ENCODE measurements around the gene SNAP29. TPM values are rescaled to one million over a fixed set of nuclear protein-coding genes. Genes with fewer than 3 reads are reported as not detected.

SNAP29 gene
- total RNA-seq, 6 experiments from 2014 or later, result 17.6 to 27.0 (median 22.4) TPM

DNA sequence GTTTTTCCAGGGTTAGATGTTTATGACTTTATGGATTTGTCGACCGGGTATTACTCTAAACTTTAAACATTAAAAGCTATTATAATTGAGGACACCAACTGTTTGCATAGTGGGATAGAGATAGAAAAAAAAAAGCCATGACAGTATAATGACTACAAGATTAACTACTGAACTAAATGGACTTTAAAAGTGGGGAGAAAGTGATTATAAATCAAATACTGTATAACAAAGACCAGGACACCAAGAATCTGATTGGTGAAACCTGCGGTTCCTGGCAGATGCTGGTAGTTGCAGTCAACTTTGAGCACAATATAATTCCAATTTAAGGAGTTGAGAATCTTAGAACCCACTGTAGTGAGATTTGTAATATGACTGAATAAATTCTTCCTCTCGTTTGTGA is 60.9 kb downstream of the SNAP29 start:
- TF ChIP-seq POLR2A (IDR thresholded peaks at IDR 0.05) (no peak), CTCF (IDR thresholded peaks at IDR 0.05) (no peak)
- no peaks in the 10 kb centered on the region for H3K27me3 ChIP-seq
- DNase-seq (no peak), ATAC-seq (no peak)
- WGBS (ENCODE audit: insufficient coverage, low coverage, low lambda C conversion rate, missing lambda C conversion rate), result 2% methylated on average over 4 of the region's 4 CpGs
- H3K27ac ChIP-seq, result peak overlapping the region in 1 of 3 donors; percentile 99
- H3K9me3 ChIP-seq, result no peaks in the 10 kb centered on the region
- no peaks in the 10 kb centered on the region for H3K36me3 ChIP-seq
- peaks cover 0 to 43% (median 10%) of the 10 kb centered on the region in 4 donors for H3K4me1 ChIP-seq
- peak overlapping the region; percentile 79 to 99 (median 93) for H3K4me3 ChIP-seq
- intact Hi-C loops (cut with DNase I), result no loop called here

GRCh38 chr22:20920881-20921203 is 62.0 kb downstream of the SNAP29 start:
- H3K4me1 ChIP-seq, result peaks cover 0 to 51% (median 10%) of the 10 kb centered on the region in 4 donors
- peak overlapping the region in 1 of 3 donors; percentile 99 for H3K27ac ChIP-seq
- H3K27me3 ChIP-seq, result no peaks in the 10 kb centered on the region
- 29% methylated on average over 3 of the region's 3 CpGs for WGBS (ENCODE audit: insufficient coverage, low coverage, low lambda C conversion rate, missing lambda C conversion rate)
- peak overlapping the region in 2 of 3 donors; percentile 93 to 99 for H3K4me3 ChIP-seq
- H3K9me3 ChIP-seq, result no peaks in the 10 kb centered on the region
- no peak for DNase-seq
- ATAC-seq, result no peak
- no peaks in the 10 kb centered on the region for H3K36me3 ChIP-seq
- intact Hi-C loops (cut with DNase I), result no loop called here
- TF ChIP-seq CTCF (IDR thresholded peaks at IDR 0.05) (no peak), POLR2A (IDR thresholded peaks at IDR 0.05) (no peak)

DNA sequence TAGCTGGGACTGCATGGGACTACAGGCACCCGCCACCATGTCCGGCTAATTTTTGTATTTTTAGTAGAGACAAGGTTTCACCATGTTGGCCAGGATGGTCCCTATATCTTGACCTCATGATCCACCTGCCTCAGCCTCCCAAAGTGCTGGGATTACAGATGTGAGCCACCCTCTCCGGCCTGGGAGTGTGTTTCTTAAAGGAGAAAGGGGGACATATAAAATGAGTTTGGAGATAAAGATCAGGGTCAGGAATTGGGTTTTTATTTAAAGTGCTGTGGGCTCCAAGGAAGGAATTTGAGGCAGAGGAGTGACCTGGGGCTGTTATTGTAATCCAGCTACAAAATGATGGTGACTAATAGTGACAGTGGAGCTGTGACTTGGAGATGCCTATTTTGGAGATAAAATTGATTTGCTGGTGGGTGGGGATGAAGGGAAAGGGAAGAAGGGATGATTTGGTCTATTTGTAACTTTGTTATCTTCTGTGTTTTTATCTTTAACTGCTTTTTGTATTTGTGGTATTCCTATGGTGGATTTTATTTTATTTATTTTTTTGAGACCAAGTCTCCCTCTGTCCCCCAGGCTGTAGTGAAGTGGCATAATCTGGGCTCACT is 63.4 kb downstream of the SNAP29 start:
- no peak for DNase-seq
- no peak for ATAC-seq
- Histone ChIP-seq H3K4me1 (peaks cover 0 to 43% (median 6%) of the 10 kb centered on the region in 4 donors), H3K9me3 (no peaks in the 10 kb centered on the region), H3K27me3 (no peaks in the 10 kb centered on the region), H3K4me3 (no peak overlapping the region), H3K36me3 (no peaks in the 10 kb centered on the region), H3K27ac (no peak overlapping the region)
- intact Hi-C loops (cut with DNase I), result no loop called here
- TF ChIP-seq CTCF (IDR thresholded peaks at IDR 0.05), result no peak
- TF ChIP-seq POLR2A (IDR thresholded peaks at IDR 0.05), result no peak
- WGBS (ENCODE audit: insufficient coverage, low coverage, low lambda C conversion rate, missing lambda C conversion rate), result 62% methylated on average over 3 of the region's 3 CpGs

DNA sequence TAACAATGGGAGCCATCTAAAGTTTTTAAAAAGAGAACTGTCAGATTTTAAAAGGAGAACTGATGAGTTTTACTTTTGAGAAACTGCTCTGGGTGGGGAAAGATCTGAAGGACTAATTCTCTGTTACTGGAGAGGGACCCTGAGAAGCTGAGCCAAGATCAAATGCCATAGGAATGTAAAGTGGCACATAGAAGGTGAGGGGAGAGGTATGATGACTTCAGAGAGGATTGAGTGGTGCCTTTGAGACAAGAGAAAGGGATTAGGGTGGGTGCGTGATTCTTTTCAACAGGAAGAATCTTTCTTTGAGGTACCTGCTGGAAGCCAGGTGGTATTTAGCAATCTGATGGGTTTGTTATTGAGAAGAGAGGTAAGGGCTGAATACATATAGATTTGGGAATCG is 67.4 kb downstream of the SNAP29 start:
- ATAC-seq (no peak), DNase-seq (no peak)
- WGBS (ENCODE audit: insufficient coverage, low coverage, low lambda C conversion rate, missing lambda C conversion rate), result 76% methylated on average over 2 of the region's 2 CpGs
- H3K27me3 ChIP-seq, result no peaks in the 10 kb centered on the region
- peaks cover 0 to 27% (median 0%) of the 10 kb centered on the region in 4 donors for H3K4me1 ChIP-seq
- no peaks in the 10 kb centered on the region for H3K36me3 ChIP-seq
- intact Hi-C loops (cut with DNase I), result no loop called here
- H3K27ac ChIP-seq, result no peak overlapping the region
- H3K9me3 ChIP-seq, result no peaks in the 10 kb centered on the region
- TF ChIP-seq CTCF (IDR thresholded peaks at IDR 0.05), result no peak
- TF ChIP-seq POLR2A (IDR thresholded peaks at IDR 0.05), result no peak
- no peak overlapping the region for H3K4me3 ChIP-seq
